Ovary (tissue), 9 donors: ENCODE measurements around the gene TTLL10. TPM values are rescaled to one million over a fixed set of nuclear protein-coding genes. Genes with fewer than 3 reads are reported as not detected.
"Not testable (repeated sequence)": the region's sequence is repeated elsewhere in the genome, so short reads cannot be mapped to it uniquely, and the experiment has no call there.

Experiments
- DNase-seq, 5 donors: peaks; one replicate each; pipeline ENCODE4 v3.0.0-alpha.2; 2019 to 2020
- H3K27ac ChIP-seq, 2 donors: fragments of 200-600 bp; one replicate each; pipeline versions ENCODE4 v1.5.1 to v1.8.0; 2019 to 2022
- H3K27me3 ChIP-seq: fragments of 200-600 bp; one replicate; pipeline ENCODE4 v1.8.0; 2022
- H3K36me3 ChIP-seq: fragments of 200-600 bp; sonication (generic); one replicate; pipeline ENCODE4 v1.5.1; 2019
- H3K4me1 ChIP-seq: one replicate; pipeline ENCODE4 v1.8.1; 2013; ENCODE audit warnings: mild to moderate bottlenecking, moderate library complexity; ENCODE audit not compliant: insufficient read depth
- H3K4me3 ChIP-seq: fragments of 200-600 bp; sonication (generic); one replicate; pipeline ENCODE4 v1.5.1; 2017
- H3K9me3 ChIP-seq, 2 donors: fragments of 200-600 bp in 1 of 2; sonication (generic) in 1 of 2; one replicate each; pipeline versions ENCODE4 v1.5.1 to v1.8.1; 2013 to 2019; ENCODE audit warnings: mild to moderate bottlenecking in 1 of 2, moderate library complexity in 1 of 2
- CTCF ChIP-seq, 3 donors: fragments of 450-650 bp in 2 of 3; fragments of 200-600 bp in 1 of 3; IDR thresholded peaks; one replicate each; pipeline versions ENCODE4 v1.5.1 to v1.8.0; 2016 to 2022; ENCODE audit warnings: antibody characterized with exemption in 3 of 3, mild to moderate bottlenecking in 1 of 3
- EP300 ChIP-seq: sonication (generic); formaldehyde crosslinking; IDR thresholded peaks from one replicate; pipeline ENCODE4 v1.6.1; 2017; ENCODE audit warnings: antibody characterized with exemption
- POLR2A ChIP-seq: fragments of 450-650 bp; IDR thresholded peaks from one replicate; pipeline ENCODE4 v1.6.1; 2017; ENCODE audit warnings: antibody characterized with exemption, mild to moderate bottlenecking, moderate library complexity
- WGBS, 3 donors: extraction: QIAGEN DNeasy Blood & Tissue Kit in 1 of 3; methylation state at CpG; one replicate each; pipeline versions ENCODE4 v1.1.5 to v1.1.7; 2013 to 2017; 5-methylcytosine and 5-hydroxymethylcytosine counted together
- intact Hi-C, 4 donors: fragments of 100-400 bp; cut with DNase I; formaldehyde crosslinking; loops; one replicate each; pipeline versions ENCODE4 v1.11.0 to v1.15.1; 2022 to 2023
- polyA plus RNA-seq, 2 donors: library from polyadenylated mRNA; stranded (reverse); fragments of 200-250 nt in 1 of 2; fragments of 350-450 nt in 1 of 2; fragmentation: Illumina TruSeq in 1 of 2; extraction: RNeasy Lipid Tissue Mini Kit (QIAGEN cat#74804) in 1 of 2; gene quantifications; one replicate each; pipeline ENCODE4 v1.2.3, GENCODE V29; 2013 to 2014
- total RNA-seq, 7 donors: library from RNA; depleted of rRNA in 2 of 7; stranded (reverse); fragments of >200 nt in 2 of 7; fragmentation: NEBNext Ultra II Directional in 3 of 7; extraction: Animal tissue kit (Norgen Biotek cat#: 25700) in 3 of 7; gene quantifications; one replicate each; pipeline versions ENCODE4 v1.1.0 to v1.2.4, GENCODE V29; 2016 to 2023
- donor health status: DM: no; HTN: no; CAD: no; lungs with moderate emphysema.
- donor health status: DM: no; HTN: no; CAD: no.
- donor health status: Bipolar disorder and iron deficiency.
- donor health status: DM: yes; HTN: yes; CAD: no.
- donor health status: DM: no; HTN: no; CAD: no.
- donor health status: DM: yes; HTN: yes; CAD: no.

Gene TTLL10
- total and polyA plus RNA-seq, 9 donors = 0.60 to 7.0 (median 1.1) TPM; not detected in 4

- TF ChIP-seq EP300 (no peak), POLR2A (no peak), CTCF (IDR thresholded peaks at IDR 0.05) (no peak)
Observed at GRCh38 chr1:1171546-1172340, 1.9 kb upstream of the TTLL10 start.

GRCh38 chr1:1173061-1173792, 453 bp upstream of the TTLL10 start:
- WGBS, 3 donors = 33 to 47% (median 44%) methylated on average over 24 to 32 of the region's 32 CpGs
- DNase-seq = peak in 1 of 5 donors; percentile 6
- H3K9me3 ChIP-seq = no peaks in the 10 kb centered on the region
- intact Hi-C loops = no loop called here
- no peak overlapping the region for H3K4me3 ChIP-seq
- H3K27me3 ChIP-seq = no peaks in the 10 kb centered on the region
- TF ChIP-seq POLR2A (no peak), CTCF (IDR thresholded peaks at IDR 0.05) (no peak), EP300 (no peak)
- no peaks in the 10 kb centered on the region for H3K36me3 ChIP-seq
- no peaks in the 10 kb centered on the region for H3K4me1 ChIP-seq
- H3K27ac ChIP-seq = no peak overlapping the region

More at GRCh38 chr1:1171546-1172340, 1.9 kb upstream of the TTLL10 start:
- Histone ChIP-seq H3K36me3 (no peaks in the 10 kb centered on the region), H3K9me3 (no peaks in the 10 kb centered on the region), H3K27me3 (no peaks in the 10 kb centered on the region), H3K4me3 (no peak overlapping the region), H3K27ac (no peak overlapping the region), H3K4me1 (no peaks in the 10 kb centered on the region)
- WGBS, 3 donors = 64 to 76% (median 73%) methylated on average over 31 to 33 of the region's 33 CpGs
- peak in 1 of 5 donors; percentile 16 for DNase-seq
- intact Hi-C loops = no loop called here

GRCh38 chr1:1175221-1176062, 1.8 kb downstream of the TTLL10 start:
- TF ChIP-seq POLR2A (no peak), EP300 (no peak), CTCF (IDR thresholded peaks at IDR 0.05) (no peak)
- no peaks in the 10 kb centered on the region for H3K27me3 ChIP-seq
- intact Hi-C loops = no loop called here

GRCh38 chr1:1176063-1176761, 2.5 kb downstream of the TTLL10 start:
- H3K4me3 ChIP-seq, H3K36me3 ChIP-seq, H3K4me1 ChIP-seq, H3K27me3 ChIP-seq, H3K27ac ChIP-seq, H3K9me3 ChIP-seq, intact Hi-C loops: not testable (repeated sequence)
- peak in 1 of 5 donors; percentile 4 for DNase-seq
- 14 to 25% (median 19%) methylated on average over 22 of the region's 22 CpGs for WGBS, 3 donors

More at GRCh38 chr1:1175221-1176062, 1.8 kb downstream of the TTLL10 start:
- DNase-seq = peak in 1 of 5 donors; percentile 5
- Histone ChIP-seq H3K4me3 (no peak overlapping the region), H3K36me3 (no peaks in the 10 kb centered on the region), H3K27ac (no peak overlapping the region), H3K9me3 (no peaks in the 10 kb centered on the region), H3K4me1 (no peaks in the 10 kb centered on the region)
- WGBS, 3 donors = 77 to 86% (median 79%) methylated on average over 29 of the region's 29 CpGs
